NB4 (cell line): Measurements from ENCODE around the gene SMIM10.
"Not testable (repeated sequence)": the region's sequence is repeated elsewhere in the genome, so short reads cannot be mapped to it uniquely, and the experiment has no call there.

Experiments
- CTCF ChIP-seq: IDR thresholded peaks from one replicate; pipeline ENCODE4 v1.5.1; 2012; ENCODE audit warnings: low read depth, low read length
- MAX ChIP-seq: IDR thresholded peaks from 2 replicates; pipeline ENCODE4 v1.6.1; 2011; ENCODE audit warnings: low read depth, low read length
- MYC ChIP-seq: IDR thresholded peaks from 2 replicates; pipeline ENCODE4 v1.6.1; 2011; ENCODE audit warnings: low read depth, low read length
- POLR2A ChIP-seq: IDR thresholded peaks from 2 replicates; pipeline ENCODE4 v1.6.1; 2011; ENCODE audit warnings: mild to moderate bottlenecking; ENCODE audit not compliant: insufficient read length; ENCODE audit errors: extremely low read depth

- not testable (repeated sequence) for TF ChIP-seq CTCF, POLR2A, MYC, MAX
Measured at GRCh38 chrX:135019890-135020289, 29.1 kb downstream of the SMIM10 start.
